ENCODE data around the gene HPS5.
A peak's percentile ranks its signal among the peaks of the same experiment; 100 is the strongest.

The HPS5 gene

GRCh38 chr11:18245396-18245795 is 76.5 kb downstream of the HPS5 start:
- Histone ChIP-seq H3K9me3 (ENCODE audit: control insufficient read depth, low read length) (no peaks in the 10 kb centered on the region), H3K27ac (ENCODE audit: insufficient read depth, low read length, poor library complexity, severe bottlenecking) (no peak overlapping the region), H3K4me3 (ENCODE audit: insufficient read depth, low read depth, low read length, poor library complexity, severe bottlenecking) (no peak overlapping the region), H3K4me1 (ENCODE audit: control insufficient read depth, insufficient read depth, low read length, poor library complexity, severe bottlenecking) (no peaks in the 10 kb centered on the region), H3K27me3 (replicated peaks; ENCODE audit: control insufficient read depth, insufficient read depth, low read length, poor library complexity, severe bottlenecking) (no peaks in the 10 kb centered on the region), H3K36me3 (ENCODE audit: control insufficient read depth, insufficient read depth, low read length) (no peaks in the 10 kb centered on the region)
- no peak for DNase-seq

- no peak overlapping the region for H3K27ac ChIP-seq (ENCODE audit: insufficient read depth, low read length, poor library complexity, severe bottlenecking)
- H3K27me3 ChIP-seq (replicated peaks; ENCODE audit: control insufficient read depth, insufficient read depth, low read length, poor library complexity, severe bottlenecking) = no peaks in the 10 kb centered on the region
- no peaks in the 10 kb centered on the region for H3K9me3 ChIP-seq (ENCODE audit: control insufficient read depth, low read length)
- no peak overlapping the region for H3K4me3 ChIP-seq (ENCODE audit: insufficient read depth, low read depth, low read length, poor library complexity, severe bottlenecking)
- peak; percentile 26 to 53 (median 30) for DNase-seq
- H3K36me3 ChIP-seq (ENCODE audit: control insufficient read depth, insufficient read depth, low read length) = no peaks in the 10 kb centered on the region
- no peaks in the 10 kb centered on the region for H3K4me1 ChIP-seq (ENCODE audit: control insufficient read depth, insufficient read depth, low read length, poor library complexity, severe bottlenecking)
Measured at GRCh38 chr11:18243783-18244362, 78.1 kb downstream of the HPS5 start.

GRCh38 chr11:18239655-18240054 is 82.3 kb downstream of the HPS5 start:
- Histone ChIP-seq H3K27ac (ENCODE audit: insufficient read depth, low read length, poor library complexity, severe bottlenecking) (no peak overlapping the region), H3K36me3 (ENCODE audit: control insufficient read depth, insufficient read depth, low read length) (no peaks in the 10 kb centered on the region), H3K27me3 (replicated peaks; ENCODE audit: control insufficient read depth, insufficient read depth, low read length, poor library complexity, severe bottlenecking) (no peaks in the 10 kb centered on the region), H3K4me3 (ENCODE audit: insufficient read depth, low read depth, low read length, poor library complexity, severe bottlenecking) (no peak overlapping the region), H3K9me3 (ENCODE audit: control insufficient read depth, low read length) (no peaks in the 10 kb centered on the region), H3K4me1 (ENCODE audit: control insufficient read depth, insufficient read depth, low read length, poor library complexity, severe bottlenecking) (no peaks in the 10 kb centered on the region)
- DNase-seq = no peak

- no peak within 1 kb of the TSS for H3K4me3 ChIP-seq (ENCODE audit: insufficient read depth, low read depth, low read length, poor library complexity, severe bottlenecking)
- no peak within 1 kb of the TSS for H3K27ac ChIP-seq (ENCODE audit: insufficient read depth, low read length, poor library complexity, severe bottlenecking)
- H3K27me3 ChIP-seq (replicated peaks; ENCODE audit: control insufficient read depth, insufficient read depth, low read length, poor library complexity, severe bottlenecking) = no peaks in the 10 kb centered on the region
- DNase-seq = no peak
- no peaks in the 10 kb centered on the region for H3K4me1 ChIP-seq (ENCODE audit: control insufficient read depth, insufficient read depth, low read length, poor library complexity, severe bottlenecking)
- no peaks in the 10 kb centered on the region for H3K9me3 ChIP-seq (ENCODE audit: control insufficient read depth, low read length)
- H3K36me3 ChIP-seq (ENCODE audit: control insufficient read depth, insufficient read depth, low read length) = no peaks in the 10 kb centered on the region
Measured at GRCh38 chr11:18236664-18237356, 85.1 kb downstream of the HPS5 start, which contains the start of gene SAA4. TSS of gene SAA4 (minus strand) at chr11:18236802. CDS start at chr11:18235926, 876 bp downstream.

GRCh38 chr11:18235394-18236334 is 86.3 kb downstream of the HPS5 start:
- Histone ChIP-seq H3K27me3 (replicated peaks; ENCODE audit: control insufficient read depth, insufficient read depth, low read length, poor library complexity, severe bottlenecking) (no peaks in the 10 kb centered on the region), H3K4me1 (ENCODE audit: control insufficient read depth, insufficient read depth, low read length, poor library complexity, severe bottlenecking) (no peaks in the 10 kb centered on the region), H3K27ac (ENCODE audit: insufficient read depth, low read length, poor library complexity, severe bottlenecking) (no peak overlapping the region), H3K36me3 (ENCODE audit: control insufficient read depth, insufficient read depth, low read length) (no peaks in the 10 kb centered on the region), H3K4me3 (ENCODE audit: insufficient read depth, low read depth, low read length, poor library complexity, severe bottlenecking) (no peak overlapping the region), H3K9me3 (ENCODE audit: control insufficient read depth, low read length) (no peaks in the 10 kb centered on the region)
- DNase-seq = no peak

GRCh38 chr11:18233912-18234311 is 88.0 kb downstream of the HPS5 start:
- DNase-seq = no peak
- no peaks in the 10 kb centered on the region for H3K9me3 ChIP-seq (ENCODE audit: control insufficient read depth, low read length)
- no peaks in the 10 kb centered on the region for H3K36me3 ChIP-seq (ENCODE audit: control insufficient read depth, insufficient read depth, low read length)
- H3K4me1 ChIP-seq (ENCODE audit: control insufficient read depth, insufficient read depth, low read length, poor library complexity, severe bottlenecking) = no peaks in the 10 kb centered on the region
- no peaks in the 10 kb centered on the region for H3K27me3 ChIP-seq (replicated peaks; ENCODE audit: control insufficient read depth, insufficient read depth, low read length, poor library complexity, severe bottlenecking)
- H3K4me3 ChIP-seq (ENCODE audit: insufficient read depth, low read depth, low read length, poor library complexity, severe bottlenecking) = no peak overlapping the region
- no peak overlapping the region for H3K27ac ChIP-seq (ENCODE audit: insufficient read depth, low read length, poor library complexity, severe bottlenecking)

GRCh38 chr11:18230859-18231258 is 91.1 kb downstream of the HPS5 start:
- Histone ChIP-seq H3K27ac (ENCODE audit: insufficient read depth, low read length, poor library complexity, severe bottlenecking) (no peak overlapping the region), H3K9me3 (ENCODE audit: control insufficient read depth, low read length) (no peaks in the 10 kb centered on the region), H3K36me3 (ENCODE audit: control insufficient read depth, insufficient read depth, low read length) (no peaks in the 10 kb centered on the region), H3K27me3 (replicated peaks; ENCODE audit: control insufficient read depth, insufficient read depth, low read length, poor library complexity, severe bottlenecking) (no peaks in the 10 kb centered on the region), H3K4me3 (ENCODE audit: insufficient read depth, low read depth, low read length, poor library complexity, severe bottlenecking) (no peak overlapping the region), H3K4me1 (ENCODE audit: control insufficient read depth, insufficient read depth, low read length, poor library complexity, severe bottlenecking) (no peaks in the 10 kb centered on the region)
- DNase-seq = no peak

GRCh38 chr11:18229501-18229900 is 92.4 kb downstream of the HPS5 start:
- Histone ChIP-seq H3K4me3 (ENCODE audit: insufficient read depth, low read depth, low read length, poor library complexity, severe bottlenecking) (no peak overlapping the region), H3K4me1 (ENCODE audit: control insufficient read depth, insufficient read depth, low read length, poor library complexity, severe bottlenecking) (no peaks in the 10 kb centered on the region), H3K36me3 (ENCODE audit: control insufficient read depth, insufficient read depth, low read length) (no peaks in the 10 kb centered on the region), H3K27ac (ENCODE audit: insufficient read depth, low read length, poor library complexity, severe bottlenecking) (no peak overlapping the region), H3K27me3 (replicated peaks; ENCODE audit: control insufficient read depth, insufficient read depth, low read length, poor library complexity, severe bottlenecking) (no peaks in the 10 kb centered on the region), H3K9me3 (ENCODE audit: control insufficient read depth, low read length) (no peaks in the 10 kb centered on the region)
- no peak for DNase-seq

Measured in effector memory CD4-positive, alpha-beta T cell (primary cell).